Measurements from ENCODE around the gene TNFSF11.

DNA sequence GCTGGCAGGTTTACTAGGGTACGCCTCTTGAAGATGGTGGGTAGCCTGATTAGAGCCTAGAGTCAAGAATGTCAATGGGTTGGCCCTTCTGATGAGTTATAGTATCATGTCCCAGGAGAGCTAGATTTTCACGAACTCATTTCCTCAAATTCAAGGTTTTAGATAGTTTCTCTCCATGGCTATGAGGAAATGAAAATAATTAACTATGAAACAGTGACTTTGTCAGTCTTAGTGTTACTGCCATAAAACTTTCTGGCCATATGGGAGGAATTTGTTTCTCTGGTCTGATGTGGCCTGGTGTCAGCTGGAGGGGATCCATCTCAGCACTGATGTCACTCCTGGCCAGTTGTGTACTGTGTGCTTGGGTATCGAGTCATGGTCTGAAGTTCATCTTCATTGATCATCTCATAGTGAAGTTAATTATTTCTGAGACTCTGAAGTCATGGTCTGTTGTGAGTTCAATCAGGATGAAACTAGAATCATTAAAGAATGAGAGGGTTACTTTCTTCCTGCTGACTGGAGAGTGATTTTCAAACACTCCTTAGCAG lies 49.4 kb upstream of the TNFSF11 start:
- TF ChIP-seq CTCF (IDR thresholded peaks at IDR 0.05; ENCODE audit: low read depth, low read length, poor library complexity, severe bottlenecking) (no peak), EZH2phosphoT487 (IDR thresholded peaks at IDR 0.05; ENCODE audit: borderline replicate concordance, low read length) (no peak)

Data from DOHH2 (cell line).